GM12878 (cell line): Measurements from ENCODE around the gene AIFM1. TPM values are rescaled to one million over a fixed set of nuclear protein-coding genes. Genes with fewer than 3 reads are reported as not detected.

Source experiments
- ATAC-seq: fragments of 200-7000 bp; cut with Tn5 transposase; 3 replicates; pipeline ENCODE4 v1.9.1; 2020; ENCODE audit warnings: mild to moderate bottlenecking, moderate library complexity
- BruUV-seq: library from RNA; stranded (reverse); fragments of 400-500 nt; replicated peaks from 2 replicates; lab custom pipeline; 2021; lab: Mats Ljungman, UMichigan
- CTCF ChIA-PET: fragments of 300-600 bp; sonication (Branson Sonifier 250); formaldehyde crosslinking; extraction: SDS; loops from one replicate; lab custom pipeline; 2021; ENCODE audit warnings: inconsistent platforms; lab: Yijun Ruan, JAX
- POLR2A ChIA-PET: fragments of 350-600 bp; formaldehyde crosslinking; extraction: SDS; loops from one replicate; lab custom pipeline; 2021; ENCODE audit warnings: inconsistent platforms; lab: Charles Lee
- RAD21 ChIA-PET: fragments of 300-600 bp; sonication (Branson Sonifier 250); formaldehyde crosslinking; loops from one replicate; lab custom pipeline; 2023; ENCODE audit warnings: antibody characterized with exemption; ENCODE audit not compliant: unreplicated experiment; lab: Charles Lee
- SMC1A ChIA-PET: fragments of 300-600 bp; sonication (Branson Sonifier 250); formaldehyde crosslinking; loops from one replicate; lab custom pipeline; 2023; ENCODE audit not compliant: unreplicated experiment, uncharacterized antibody; lab: Charles Lee
- DNase-seq: peaks from one replicate; pipeline ENCODE4 v3.0.0-alpha.2; 2011; ENCODE audit warnings: low read depth, low spot score
- FAIRE-seq: peaks from 3 replicates; lab custom pipeline; 2011; peaks lifted over from hg19 to GRCh38; lab: Jason Lieb, UNC
- H2AFZ ChIP-seq: 2 replicates; pipeline ENCODE4 v1.6.0; 2011; ENCODE audit warnings: low read depth, low read length, control low read depth; ENCODE audit not compliant: control insufficient read depth
- H3K27ac ChIP-seq: 2 replicates; pipeline ENCODE4 v1.5.1; 2011; ENCODE audit warnings: control low read depth; ENCODE audit not compliant: control insufficient read depth, insufficient read depth
- H3K27me3 ChIP-seq, 2 experiments: replicated peaks in 1 of 2; 2 replicates each; pipeline versions ENCODE4 v1.6.0 to v1.6.1; 2011; ENCODE audit warnings: low read length in 1 of 2; ENCODE audit not compliant: control insufficient read depth in 2 of 2, insufficient read depth in 2 of 2
- H3K36me3 ChIP-seq, 2 experiments: 2 replicates each; pipeline ENCODE4 v1.5.1; 2011; ENCODE audit warnings: low read length in 1 of 2; ENCODE audit not compliant: control insufficient read depth in 2 of 2, insufficient read depth in 2 of 2
- H3K4me1 ChIP-seq: 2 replicates; pipeline ENCODE4 v1.6.1; 2011; ENCODE audit warnings: mild to moderate bottlenecking, low read length, moderate library complexity, mixed read lengths; ENCODE audit not compliant: control insufficient read depth, insufficient read depth
- H3K4me2 ChIP-seq: 2 replicates; pipeline ENCODE4 v1.6.0; 2011; ENCODE audit warnings: control low read depth; ENCODE audit not compliant: control insufficient read depth, insufficient read depth
- H3K4me3 ChIP-seq: fragments of 200-600 bp; sonication (generic); 2 replicates; pipeline ENCODE4 v1.5.1; 2016
- H3K79me2 ChIP-seq: 2 replicates; pipeline ENCODE4 v1.6.0; 2011; ENCODE audit warnings: low read length; ENCODE audit not compliant: control insufficient read depth, insufficient read depth
- H3K9ac ChIP-seq: 2 replicates; pipeline ENCODE4 v1.8.0; 2011; ENCODE audit warnings: low read length, control low read depth, mixed read lengths; ENCODE audit not compliant: control insufficient read depth, insufficient read depth
- H3K9me3 ChIP-seq: replicated peaks from 3 replicates; pipeline ENCODE4 v1.5.1; 2011; ENCODE audit warnings: mild to moderate bottlenecking, low read length; ENCODE audit not compliant: control insufficient read depth, insufficient read depth
- H4K20me1 ChIP-seq: 2 replicates; pipeline ENCODE4 v1.6.0; 2011; ENCODE audit not compliant: control insufficient read depth, insufficient read depth
- ATF7 ChIP-seq: fragments of 450-650 bp; IDR thresholded peaks from 2 replicates; pipeline ENCODE4 v1.6.1; 2016; ENCODE audit warnings: low read depth, mild to moderate bottlenecking
- CHD2 ChIP-seq: IDR thresholded peaks from 2 replicates; pipeline ENCODE4 v1.6.1; 2011; ENCODE audit warnings: low read depth, low read length, improper control_type of control experiment, borderline replicate concordance
- DPF2 ChIP-seq: fragments of 450-650 bp; IDR thresholded peaks from 2 replicates; pipeline ENCODE4 v1.6.1; 2017; ENCODE audit warnings: mild to moderate bottlenecking
- IKZF1 ChIP-seq: fragments of 450-650 bp; conservative IDR thresholded peaks from 2 replicates; pipeline ENCODE4 v1.6.1; 2017; ENCODE audit warnings: antibody characterized with exemption, mild to moderate bottlenecking
- WRNIP1 ChIP-seq: IDR thresholded peaks from 2 replicates; pipeline ENCODE4 v1.6.1; 2011; ENCODE audit warnings: low read depth, low read length, improper control_type of control experiment, borderline replicate concordance
- WGBS: methylation state at CpG from one replicate; pipeline ENCODE4 v1.1.6; 2016; ENCODE audit warnings: low lambda C conversion rate; ENCODE audit not compliant: insufficient replicate concordance, insufficient coverage; ENCODE audit errors: missing lambda C conversion rate; 5-methylcytosine and 5-hydroxymethylcytosine counted together
- in situ Hi-C: fragments of 300-500 bp; cut with MboI; formaldehyde crosslinking; loops from 9 replicates; pipeline ENCODE4 v1.14.3; 2018; ENCODE audit warnings: mixed read lengths
- intact Hi-C: fragments of 100-400 bp; cut with micrococcal nuclease; formaldehyde crosslinking; loops from one replicate; pipeline ENCODE4 v1.14.2; 2022; ENCODE audit not compliant: unreplicated experiment
- polyA plus RNA-seq, 11 experiments: library from polyadenylated mRNA; depleted of rRNA in 4 of 11; unstranded in 6 of 11; stranded (reverse) in 5 of 11; fragments of >200 nt; fragmentation: Nextera tagmentation in 4 of 11; fragmentation: Illumina TruSeq in 1 of 11; extraction: Ambion mirVana in 4 of 11; extraction: Trizol in 1 of 11; gene quantifications; 1 replicate in 1 of 11; 2 replicates in 10 of 11; pipeline versions ENCODE4 v1.2.1 to v1.2.3, GENCODE V29; 2011 to 2016; ENCODE audit warnings: inconsistent platforms in 2 of 11, missing spikeins in 2 of 11, low read depth in 1 of 11
- total RNA-seq, 4 experiments: library from RNA; depleted of rRNA in 3 of 4; stranded (reverse); fragments of >200 nt in 3 of 4; fragmentation: Illumina TruSeq in 1 of 4; extraction: Trizol in 1 of 4; gene quantifications; 2 replicates each; pipeline versions ENCODE4 v1.2.1 to v1.2.3, GENCODE V29; 2013 to 2021
- TF ChIP-seq, protein P1 (sequence below): IDR thresholded peaks from 2 replicates; pipeline ENCODE4 v1.6.1; 2011; ENCODE audit warnings: borderline replicate concordance, low read depth, mild to moderate bottlenecking, moderate library complexity, mixed read lengths, low read length; ENCODE audit not compliant: insufficient read depth; ENCODE audit errors: extremely low read length

Gene AIFM1
- total and polyA plus RNA-seq, 10 of the 15 experiments (the other 5 are each of a cell fraction or from before 2014, with no cell fraction given), result 44.2 to 121 (median 80.0) TPM

DNA sequence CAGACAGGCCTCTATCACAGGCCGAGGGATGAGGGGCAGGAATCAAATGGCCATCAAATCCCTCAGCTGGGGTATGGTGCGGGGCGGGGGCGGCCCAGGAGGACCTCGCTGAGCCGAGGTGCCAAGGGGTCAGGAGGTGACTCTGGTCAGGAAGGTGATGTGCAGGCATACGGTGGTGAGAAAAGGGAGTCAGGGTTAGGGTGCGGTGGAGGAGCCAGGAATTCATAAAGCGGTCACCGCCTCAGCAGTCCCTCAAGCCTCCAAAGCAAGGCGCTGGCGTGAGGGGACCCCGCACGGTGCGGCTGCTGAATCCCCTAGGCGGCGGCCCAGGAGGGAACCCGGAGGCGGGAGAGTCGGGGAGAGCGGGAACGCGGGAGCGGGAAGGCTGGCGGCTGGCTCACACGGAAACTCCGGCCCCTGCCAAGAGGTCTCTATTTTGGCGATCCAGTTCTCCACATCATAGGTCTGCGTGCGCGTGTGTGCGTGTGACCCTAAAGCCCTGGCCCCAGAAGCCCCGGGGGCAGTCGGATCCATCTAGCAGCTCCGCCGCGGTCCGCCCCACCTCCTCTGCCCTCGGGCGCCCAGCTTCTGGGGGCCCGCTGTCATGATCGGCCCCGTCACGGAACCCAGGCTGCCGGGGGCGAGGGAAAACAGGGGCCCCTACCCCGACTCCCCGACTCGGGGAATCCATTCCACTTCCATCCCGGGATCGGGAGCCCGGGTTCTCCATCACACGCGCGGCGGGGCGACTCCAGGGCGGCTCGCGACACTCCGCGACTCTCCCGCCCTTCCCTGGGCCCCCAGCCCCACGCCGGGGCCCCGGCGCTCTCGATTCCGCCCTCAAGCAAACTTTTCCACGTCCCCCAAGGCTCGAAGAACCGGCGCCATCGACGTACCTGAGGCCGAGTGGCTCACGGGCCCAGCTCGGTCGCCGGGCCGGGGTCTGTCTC is 55.9 kb downstream of the AIFM1 start:
- no peak overlapping the region for H2AFZ ChIP-seq
- in situ Hi-C loops (no loop called here), intact Hi-C loops (loop anchor here (1.0 kb wide), 2 partner anchors 17 to 25 kb away; no protein-coding TSS in a partner anchor)
- peaks cover 12% of the 10 kb centered on the region for H3K4me1 ChIP-seq
- H3K27ac ChIP-seq, result peak overlapping the region; percentile 78
- RAD21 ChIA-PET, result interaction anchor here (0.7 to 2.5 kb wide), 10 partner anchors 10 to 1918 kb away, joined by 3 to 16 read pairs (median 4); partner anchors contain the start of gene AIFM1
- peak overlapping the region; percentile 66 for H3K4me3 ChIP-seq
- no peaks in the 10 kb centered on the region for H3K36me3 ChIP-seq
- DNase-seq, result no peak
- H3K4me2 ChIP-seq, result peak overlapping the region; percentile 56
- POLR2A ChIA-PET, result interaction anchor here (0.6 to 5.0 kb wide), 9 partner anchors 10 to 66 kb away, joined by 3 to 27 read pairs (median 5); no protein-coding TSS in a partner anchor
- peaks cover 49% of the 10 kb centered on the region for H3K79me2 ChIP-seq
- peak overlapping the region; percentile 83 for H3K9ac ChIP-seq
- WGBS, result 41% methylated on average over 52 of the region's 81 CpGs
- peak; percentile 20 for ATAC-seq
- CTCF ChIA-PET, result interaction anchor here (0.6 to 2.4 kb wide), 10 partner anchors 10 to 66 kb away, joined by 3 to 9 read pairs (median 4); partner anchors contain the start of gene AIFM1
- FAIRE-seq, result no peak
- SMC1A ChIA-PET, result interaction anchor here (1.2 to 4.8 kb wide), 5 partner anchors 10 to 29 kb away, joined by 4 to 36 read pairs (median 22); no protein-coding TSS in a partner anchor
- no peaks in the 10 kb centered on the region; a peak in 1 of 4 replicates for H3K27me3 ChIP-seq
- BruUV-seq, result no TSS peak
- H3K9me3 ChIP-seq, result no peaks in the 10 kb centered on the region
- TF ChIP-seq ATF7 (0 out of 2 replicates have a peak, but pooled peaks have one; percentile 13), CHD2 (no peak), DPF2 (0 out of 2 replicates have a peak, but pooled peaks have one; percentile 12), IKZF1 (0 out of 2 replicates have a peak, but pooled peaks have one; percentile 31), WRNIP1 (no peak)
- TF ChIP-seq, protein P1, sequence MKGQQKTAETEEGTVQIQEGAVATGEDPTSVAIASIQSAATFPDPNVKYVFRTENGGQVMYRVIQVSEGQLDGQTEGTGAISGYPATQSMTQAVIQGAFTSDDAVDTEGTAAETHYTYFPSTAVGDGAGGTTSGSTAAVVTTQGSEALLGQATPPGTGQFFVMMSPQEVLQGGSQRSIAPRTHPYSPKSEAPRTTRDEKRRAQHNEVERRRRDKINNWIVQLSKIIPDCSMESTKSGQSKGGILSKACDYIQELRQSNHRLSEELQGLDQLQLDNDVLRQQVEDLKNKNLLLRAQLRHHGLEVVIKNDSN, result no peak
- no peaks in the 10 kb centered on the region for H4K20me1 ChIP-seq
